SK-N-SH (cell line): ENCODE results near the gene PYCR2. TPM values are rescaled to one million over a fixed set of nuclear protein-coding genes. Genes with fewer than 3 reads are reported as not detected.

ENCODE experiments used
- CTCF ChIA-PET: fragments of 300-600, 350-600 bp; formaldehyde crosslinking; extraction: SDS; loops from one replicate; lab custom pipeline; 2021; lab: Yijun Ruan, JAX
- POLR2A ChIA-PET: fragments of 350-600 bp; sonication (Branson Sonifier 250); formaldehyde crosslinking; extraction: SDS; loops from one replicate; lab custom pipeline; 2020; ENCODE audit warnings: antibody characterized with exemption, inconsistent platforms; lab: Yijun Ruan, JAX
- DNase-seq: peaks from one replicate; pipeline ENCODE4 v3.0.0; 2012
- H2AFZ ChIP-seq: fragments of 200-600 bp; sonication (generic); 2 replicates; pipeline ENCODE4 v1.8.1; 2016; ENCODE audit warnings: antibody characterized with exemption, mild to moderate bottlenecking, low read depth
- H3F3A ChIP-seq: fragments of 200-600 bp; sonication (generic); replicated peaks from 2 replicates; pipeline ENCODE3; 2016; ENCODE audit warnings: antibody characterized with exemption, mild to moderate bottlenecking; ENCODE audit not compliant: insufficient read depth
- H3K27ac ChIP-seq, 2 experiments: fragments of 200-500 bp in 1 of 2; fragments of 200-600 bp in 1 of 2; sonication (Bioruptor generic) in 1 of 2; sonication (generic), shearing (Covaris generic) in 1 of 2; 2 replicates each; pipeline versions ENCODE4 v1.5.1 to v1.6.1; 2014 to 2016; ENCODE audit warnings: low read depth in 2 of 2, inconsistent platforms in 1 of 2, low read length in 1 of 2, mild to moderate bottlenecking in 1 of 2, mixed read lengths in 1 of 2
- H3K27me3 ChIP-seq: fragments of 200-600 bp; sonication (generic), shearing (Covaris generic); 2 replicates; pipeline ENCODE4 v1.6.1; 2016; ENCODE audit warnings: mixed run types; ENCODE audit not compliant: insufficient read depth
- H3K36me3 ChIP-seq, 2 experiments: fragments of 200-500 bp in 1 of 2; fragments of 200-600 bp in 1 of 2; sonication (Bioruptor generic) in 1 of 2; sonication (generic) in 1 of 2; replicated peaks in 1 of 2; 2 replicates each; pipeline versions ENCODE3 to v1.5.1; 2014 to 2016; ENCODE audit warnings: low read length in 1 of 2, mild to moderate bottlenecking in 1 of 2; ENCODE audit not compliant: insufficient read depth in 2 of 2, control insufficient read depth in 1 of 2
- H3K4me1 ChIP-seq, 2 experiments: fragments of 200-500 bp in 1 of 2; fragments of 200-600 bp in 1 of 2; sonication (Bioruptor generic) in 1 of 2; sonication (generic), shearing (Covaris generic) in 1 of 2; 2 replicates each; pipeline versions ENCODE4 v1.5.1 to v1.6.1; 2014 to 2016; ENCODE audit warnings: low read depth in 1 of 2, low read length in 1 of 2, mixed run types in 1 of 2; ENCODE audit not compliant: insufficient read depth in 2 of 2, control insufficient read depth in 1 of 2
- H3K4me2 ChIP-seq: fragments of 200-600 bp; sonication (generic), shearing (Covaris generic); 2 replicates; pipeline ENCODE4 v1.6.1; 2017; ENCODE audit warnings: mixed run types
- H3K4me3 ChIP-seq, 2 experiments: fragments of 200-500 bp in 1 of 2; fragments of 200-600 bp in 1 of 2; sonication (Bioruptor generic) in 1 of 2; sonication (generic), shearing (Covaris generic) in 1 of 2; 2 replicates each; pipeline versions ENCODE4 v1.5.1 to v1.8.1; 2014 to 2016; ENCODE audit warnings: low read depth in 2 of 2, inconsistent platforms in 1 of 2, low read length in 1 of 2, mild to moderate bottlenecking in 1 of 2, mixed read lengths in 1 of 2, moderate library complexity in 1 of 2
- H3K79me2 ChIP-seq: fragments of 200-600 bp; sonication (generic); 2 replicates; pipeline ENCODE4 v1.8.1; 2017; ENCODE audit warnings: mild to moderate bottlenecking; ENCODE audit not compliant: insufficient read depth
- H3K9ac ChIP-seq: fragments of 200-600 bp; sonication (generic); 2 replicates; pipeline ENCODE4 v1.6.1; 2017; ENCODE audit warnings: mixed run types
- H3K9me2 ChIP-seq: fragments of 200-600 bp; sonication (generic); 2 replicates; pipeline ENCODE4 v1.6.1; 2017; ENCODE audit warnings: mixed run types
- H3K9me3 ChIP-seq: fragments of 200-600 bp; sonication (generic); 2 replicates; pipeline ENCODE4 v1.6.1; 2017; ENCODE audit warnings: mixed run types, mild to moderate bottlenecking, moderate library complexity
- H4K20me1 ChIP-seq: fragments of 200-600 bp; sonication (generic); 2 replicates; pipeline ENCODE4 v1.6.1; 2017; ENCODE audit warnings: mild to moderate bottlenecking, mixed run types; ENCODE audit not compliant: insufficient read depth
- CHD2 ChIP-seq: fragments of 150-350 bp; IDR thresholded peaks from 2 replicates; pipeline ENCODE4 v1.6.1; 2018; ENCODE audit warnings: low read length; ENCODE audit not compliant: partially characterized antibody
- ELF1 ChIP-seq: IDR thresholded peaks from 2 replicates; pipeline ENCODE4 v1.4.0; 2012
- EP300 ChIP-seq, 2 experiments: IDR thresholded peaks; 2 replicates each; pipeline versions ENCODE4 v1.4.0 to v1.6.1; 2012; ENCODE audit warnings: borderline replicate concordance in 1 of 2, low read depth in 1 of 2, low read length in 1 of 2
- EZH2phosphoT487 ChIP-seq: fragments of 200-600 bp; sonication (generic); IDR thresholded peaks from 2 replicates; pipeline ENCODE4 v1.6.1; 2017; ENCODE audit warnings: low read depth, mixed run types, mild to moderate bottlenecking, antibody characterized with exemption, moderate library complexity, borderline replicate concordance
- FOSL2 ChIP-seq: IDR thresholded peaks from 2 replicates; pipeline ENCODE4 v1.4.0; 2012; ENCODE audit warnings: low read depth, mild to moderate bottlenecking, moderate library complexity, borderline replicate concordance
- FOXJ3 ChIP-seq: sonication (generic); formaldehyde crosslinking; IDR thresholded peaks from 2 replicates; pipeline ENCODE4 v1.5.1; 2020; ENCODE audit warnings: mild to moderate bottlenecking, missing genetic modification reagents
- FOXM1 ChIP-seq: IDR thresholded peaks from 2 replicates; pipeline ENCODE4 v1.4.0; 2012; ENCODE audit warnings: low read depth, mild to moderate bottlenecking
- MEF2A ChIP-seq: IDR thresholded peaks from 2 replicates; pipeline ENCODE4 v1.4.0; 2012; ENCODE audit warnings: low read depth, borderline replicate concordance
- MXI1 ChIP-seq: IDR thresholded peaks from 2 replicates; pipeline ENCODE4 v1.6.1; 2012; ENCODE audit warnings: mild to moderate bottlenecking, low read depth, low read length, improper control_type of control experiment
- NRF1 ChIP-seq: IDR thresholded peaks from 2 replicates; pipeline ENCODE4 v1.6.1; 2012; ENCODE audit warnings: low read depth, mild to moderate bottlenecking, low read length
- RFX5 ChIP-seq: IDR thresholded peaks from 2 replicates; pipeline ENCODE4 v1.6.1; 2012; ENCODE audit warnings: mild to moderate bottlenecking, improper control_type of control experiment, low read length
- SIN3A ChIP-seq: IDR thresholded peaks from 2 replicates; pipeline ENCODE4 v1.6.1; 2012; ENCODE audit warnings: low read depth, mild to moderate bottlenecking, low read length, moderate library complexity, borderline replicate concordance
- TAF1 ChIP-seq: IDR thresholded peaks from 2 replicates; pipeline ENCODE4 v1.6.1; 2012; ENCODE audit warnings: low read depth, mild to moderate bottlenecking, low read length, moderate library complexity, borderline replicate concordance
- TCF12 ChIP-seq: IDR thresholded peaks from 2 replicates; pipeline ENCODE4 v1.4.0; 2012
- YY1 ChIP-seq: IDR thresholded peaks from 2 replicates; pipeline ENCODE4 v1.4.0; 2012; ENCODE audit warnings: low read depth, mild to moderate bottlenecking
- WGBS: methylation state at CpG from one replicate; pipeline ENCODE4 v1.1.6; 2017; ENCODE audit warnings: low lambda C conversion rate; 5-methylcytosine and 5-hydroxymethylcytosine counted together
- polyA plus RNA-seq, 3 experiments: library from polyadenylated mRNA; depleted of rRNA; stranded (reverse); fragments of >200 nt; gene quantifications; 2 replicates each; pipeline ENCODE4 v1.2.3, GENCODE V29; 2012
- TF ChIP-seq, protein P1 (sequence below): IDR thresholded peaks from 2 replicates; pipeline ENCODE4 v1.6.1; 2012; ENCODE audit warnings: mild to moderate bottlenecking, low read depth, low read length, moderate library complexity
- TF ChIP-seq, protein P2 (sequence below): fragments of 200-600 bp; sonication (generic); IDR thresholded peaks from 2 replicates; pipeline ENCODE4 v1.6.1; 2017; ENCODE audit warnings: antibody characterized with exemption, mild to moderate bottlenecking, moderate library complexity
- TF ChIP-seq, protein P3 (sequence below): fragments of 150-350 bp; IDR thresholded peaks from 2 replicates; pipeline ENCODE4 v1.6.1; 2016; ENCODE audit warnings: mild to moderate bottlenecking, low read depth, low read length
- TF ChIP-seq, protein P4 (sequence below): IDR thresholded peaks from 2 replicates; pipeline ENCODE4 v1.4.0; 2012; ENCODE audit warnings: low read depth, borderline replicate concordance
- TF ChIP-seq, protein P5 (sequence below): fragments of 150-350 bp; IDR thresholded peaks from 2 replicates; pipeline ENCODE4 v1.6.1; 2017; ENCODE audit warnings: antibody characterized with exemption, low read length, low read depth, borderline replicate concordance
- TF ChIP-seq, protein P6 (sequence below): IDR thresholded peaks from 2 replicates; pipeline ENCODE4; 2012

The PYCR2 gene
- 95.3 and 124 TPM in 2 replicates for polyA plus RNA-seq (2012; rRNA removed)
- 49.6 and 70.6 TPM in 2 replicates for polyA plus RNA-seq (2012; cell fraction: cytosol; rRNA removed)
- polyA plus RNA-seq (2012; cell fraction: nucleus; rRNA removed): 175 and 177 TPM in 2 replicates

DNA sequence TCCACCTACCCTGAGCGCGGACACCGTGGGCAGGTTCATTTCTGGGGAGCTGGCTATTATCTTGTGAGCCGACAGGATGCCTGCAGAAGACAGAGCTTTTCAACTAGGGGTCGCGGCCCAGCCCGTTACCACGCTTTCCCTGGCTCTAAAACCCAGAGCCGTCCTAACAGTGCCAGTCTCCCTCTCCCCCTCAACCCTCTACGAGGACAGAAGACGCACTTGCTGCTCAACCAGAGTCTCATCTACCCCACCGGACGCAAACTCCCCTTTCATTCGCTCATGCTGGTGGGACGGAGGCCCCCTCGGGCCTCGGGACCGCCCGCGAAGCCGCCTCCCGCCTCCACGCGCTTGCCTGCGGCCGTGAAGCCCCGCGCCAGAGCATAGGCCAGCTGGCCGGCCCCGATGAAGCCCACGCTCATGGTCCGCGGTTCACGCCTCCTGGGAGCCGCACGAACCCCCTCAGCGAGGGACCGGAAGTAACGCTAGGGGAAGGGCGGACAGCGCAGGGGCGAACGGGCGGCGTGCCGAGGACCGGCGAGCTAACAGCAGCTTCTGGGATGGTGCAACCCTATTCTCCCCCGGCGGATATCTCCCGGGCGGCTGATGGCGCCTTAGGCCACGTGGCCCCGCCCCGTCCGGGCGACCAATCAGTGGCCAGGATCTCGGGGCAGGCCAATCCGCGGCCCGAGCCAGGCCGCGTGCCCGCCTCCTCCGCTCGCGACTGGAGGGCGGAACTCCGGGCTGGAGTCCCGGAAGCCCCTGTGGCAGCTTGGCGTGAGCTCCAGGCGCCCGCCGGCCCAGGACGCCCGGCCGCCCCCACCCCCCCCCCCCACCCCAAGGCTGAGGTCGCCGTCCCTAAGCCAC, at the start of gene PYCR2:
TSS of gene PYCR2 (minus strand) at position 559 of the 864 bp plus-strand sequence. CDS start at position 419, 140 bp downstream.
- Histone ChIP-seq H3K4me2 (peak within 1 kb of the TSS; percentile 97), H3K36me3 (peaks cover 0 to 23% of the 10 kb centered on the region in 2 experiments), H3K4me1 (peaks cover 28 to 47% of the 10 kb centered on the region in 2 experiments), H3K27ac (peak within 1 kb of the TSS; percentile 93 to 95), H4K20me1 (no peaks in the 10 kb centered on the region; the same call in 1 of the 2 replicates), H3K9me2 (no peaks in the 10 kb centered on the region), H3K9ac (peak within 1 kb of the TSS; percentile 98), H3K4me3 (peak within 1 kb of the TSS; percentile 92 to 98), H3K9me3 (no peaks in the 10 kb centered on the region), H3K79me2 (peaks cover 20% of the 10 kb centered on the region), H3F3A (peaks cover 5% of the 10 kb centered on the region), H3K27me3 (no peaks in the 10 kb centered on the region), H2AFZ (peak within 1 kb of the TSS; percentile 78; the same call in 1 of the 2 replicates)
- under 1% methylated on average over 21 of the region's 80 CpGs for WGBS
- peak; percentile 99 for DNase-seq
- ChIA-PET POLR2A (interaction anchor here (1.1 to 2.0 kb wide), 3 partner anchors 9 to 147 kb away, joined by 4 to 12 read pairs (median 10); partner anchors contain the start of gene SRP9), CTCF (interaction anchor here (0.6 to 2.1 kb wide), 11 partner anchors 11 to 449 kb away, joined by 3 to 8 read pairs (median 3); partner anchors contain the start of genes SRP9 and TMEM63A)
- TF ChIP-seq, protein P1, sequence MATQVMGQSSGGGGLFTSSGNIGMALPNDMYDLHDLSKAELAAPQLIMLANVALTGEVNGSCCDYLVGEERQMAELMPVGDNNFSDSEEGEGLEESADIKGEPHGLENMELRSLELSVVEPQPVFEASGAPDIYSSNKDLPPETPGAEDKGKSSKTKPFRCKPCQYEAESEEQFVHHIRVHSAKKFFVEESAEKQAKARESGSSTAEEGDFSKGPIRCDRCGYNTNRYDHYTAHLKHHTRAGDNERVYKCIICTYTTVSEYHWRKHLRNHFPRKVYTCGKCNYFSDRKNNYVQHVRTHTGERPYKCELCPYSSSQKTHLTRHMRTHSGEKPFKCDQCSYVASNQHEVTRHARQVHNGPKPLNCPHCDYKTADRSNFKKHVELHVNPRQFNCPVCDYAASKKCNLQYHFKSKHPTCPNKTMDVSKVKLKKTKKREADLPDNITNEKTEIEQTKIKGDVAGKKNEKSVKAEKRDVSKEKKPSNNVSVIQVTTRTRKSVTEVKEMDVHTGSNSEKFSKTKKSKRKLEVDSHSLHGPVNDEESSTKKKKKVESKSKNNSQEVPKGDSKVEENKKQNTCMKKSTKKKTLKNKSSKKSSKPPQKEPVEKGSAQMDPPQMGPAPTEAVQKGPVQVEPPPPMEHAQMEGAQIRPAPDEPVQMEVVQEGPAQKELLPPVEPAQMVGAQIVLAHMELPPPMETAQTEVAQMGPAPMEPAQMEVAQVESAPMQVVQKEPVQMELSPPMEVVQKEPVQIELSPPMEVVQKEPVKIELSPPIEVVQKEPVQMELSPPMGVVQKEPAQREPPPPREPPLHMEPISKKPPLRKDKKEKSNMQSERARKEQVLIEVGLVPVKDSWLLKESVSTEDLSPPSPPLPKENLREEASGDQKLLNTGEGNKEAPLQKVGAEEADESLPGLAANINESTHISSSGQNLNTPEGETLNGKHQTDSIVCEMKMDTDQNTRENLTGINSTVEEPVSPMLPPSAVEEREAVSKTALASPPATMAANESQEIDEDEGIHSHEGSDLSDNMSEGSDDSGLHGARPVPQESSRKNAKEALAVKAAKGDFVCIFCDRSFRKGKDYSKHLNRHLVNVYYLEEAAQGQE: peak; percentile 50; the same call in 1 of the 2 replicates
- TF ChIP-seq RFX5 (peak; percentile 57; the same call in 1 of the 2 replicates), EZH2phosphoT487 (no peak), TCF12 (no peak), EP300 (IDR thresholded peaks at IDR 0.05; ENCODE audit: borderline replicate concordance in 1 of 2, low read depth in 1 of 2, low read length in 1 of 2) (no peak), FOSL2 (no peak), NRF1 (no peak), TAF1 (peak; percentile 80), ELF1 (peak; percentile 83), MXI1 (peak; percentile 86), SIN3A (no peak), YY1 (peak; percentile 71; the same call in 1 of the 2 replicates), MEF2A (no peak), CHD2 (peak; percentile 40), FOXJ3 (CRISPR knock-in tag) (0 out of 2 replicates have a peak, but pooled peaks have one; percentile 10), FOXM1 (no peak)
- TF ChIP-seq, protein P2, sequence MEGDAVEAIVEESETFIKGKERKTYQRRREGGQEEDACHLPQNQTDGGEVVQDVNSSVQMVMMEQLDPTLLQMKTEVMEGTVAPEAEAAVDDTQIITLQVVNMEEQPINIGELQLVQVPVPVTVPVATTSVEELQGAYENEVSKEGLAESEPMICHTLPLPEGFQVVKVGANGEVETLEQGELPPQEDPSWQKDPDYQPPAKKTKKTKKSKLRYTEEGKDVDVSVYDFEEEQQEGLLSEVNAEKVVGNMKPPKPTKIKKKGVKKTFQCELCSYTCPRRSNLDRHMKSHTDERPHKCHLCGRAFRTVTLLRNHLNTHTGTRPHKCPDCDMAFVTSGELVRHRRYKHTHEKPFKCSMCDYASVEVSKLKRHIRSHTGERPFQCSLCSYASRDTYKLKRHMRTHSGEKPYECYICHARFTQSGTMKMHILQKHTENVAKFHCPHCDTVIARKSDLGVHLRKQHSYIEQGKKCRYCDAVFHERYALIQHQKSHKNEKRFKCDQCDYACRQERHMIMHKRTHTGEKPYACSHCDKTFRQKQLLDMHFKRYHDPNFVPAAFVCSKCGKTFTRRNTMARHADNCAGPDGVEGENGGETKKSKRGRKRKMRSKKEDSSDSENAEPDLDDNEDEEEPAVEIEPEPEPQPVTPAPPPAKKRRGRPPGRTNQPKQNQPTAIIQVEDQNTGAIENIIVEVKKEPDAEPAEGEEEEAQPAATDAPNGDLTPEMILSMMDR: no peak
- TF ChIP-seq, protein P3, sequence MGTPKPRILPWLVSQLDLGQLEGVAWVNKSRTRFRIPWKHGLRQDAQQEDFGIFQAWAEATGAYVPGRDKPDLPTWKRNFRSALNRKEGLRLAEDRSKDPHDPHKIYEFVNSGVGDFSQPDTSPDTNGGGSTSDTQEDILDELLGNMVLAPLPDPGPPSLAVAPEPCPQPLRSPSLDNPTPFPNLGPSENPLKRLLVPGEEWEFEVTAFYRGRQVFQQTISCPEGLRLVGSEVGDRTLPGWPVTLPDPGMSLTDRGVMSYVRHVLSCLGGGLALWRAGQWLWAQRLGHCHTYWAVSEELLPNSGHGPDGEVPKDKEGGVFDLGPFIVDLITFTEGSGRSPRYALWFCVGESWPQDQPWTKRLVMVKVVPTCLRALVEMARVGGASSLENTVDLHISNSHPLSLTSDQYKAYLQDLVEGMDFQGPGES: no peak
- TF ChIP-seq, protein P4, sequence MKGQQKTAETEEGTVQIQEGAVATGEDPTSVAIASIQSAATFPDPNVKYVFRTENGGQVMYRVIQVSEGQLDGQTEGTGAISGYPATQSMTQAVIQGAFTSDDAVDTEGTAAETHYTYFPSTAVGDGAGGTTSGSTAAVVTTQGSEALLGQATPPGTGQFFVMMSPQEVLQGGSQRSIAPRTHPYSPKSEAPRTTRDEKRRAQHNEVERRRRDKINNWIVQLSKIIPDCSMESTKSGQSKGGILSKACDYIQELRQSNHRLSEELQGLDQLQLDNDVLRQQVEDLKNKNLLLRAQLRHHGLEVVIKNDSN: peak; percentile 88
- TF ChIP-seq, protein P5, sequence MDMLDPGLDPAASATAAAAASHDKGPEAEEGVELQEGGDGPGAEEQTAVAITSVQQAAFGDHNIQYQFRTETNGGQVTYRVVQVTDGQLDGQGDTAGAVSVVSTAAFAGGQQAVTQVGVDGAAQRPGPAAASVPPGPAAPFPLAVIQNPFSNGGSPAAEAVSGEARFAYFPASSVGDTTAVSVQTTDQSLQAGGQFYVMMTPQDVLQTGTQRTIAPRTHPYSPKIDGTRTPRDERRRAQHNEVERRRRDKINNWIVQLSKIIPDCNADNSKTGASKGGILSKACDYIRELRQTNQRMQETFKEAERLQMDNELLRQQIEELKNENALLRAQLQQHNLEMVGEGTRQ: peak; percentile 73
- TF ChIP-seq, protein P6, sequence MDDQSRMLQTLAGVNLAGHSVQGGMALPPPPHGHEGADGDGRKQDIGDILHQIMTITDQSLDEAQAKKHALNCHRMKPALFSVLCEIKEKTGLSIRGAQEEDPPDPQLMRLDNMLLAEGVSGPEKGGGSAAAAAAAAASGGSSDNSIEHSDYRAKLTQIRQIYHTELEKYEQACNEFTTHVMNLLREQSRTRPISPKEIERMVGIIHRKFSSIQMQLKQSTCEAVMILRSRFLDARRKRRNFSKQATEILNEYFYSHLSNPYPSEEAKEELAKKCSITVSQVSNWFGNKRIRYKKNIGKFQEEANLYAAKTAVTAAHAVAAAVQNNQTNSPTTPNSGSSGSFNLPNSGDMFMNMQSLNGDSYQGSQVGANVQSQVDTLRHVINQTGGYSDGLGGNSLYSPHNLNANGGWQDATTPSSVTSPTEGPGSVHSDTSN: no peak
